ENCODE data around the gene PLA2G4B. TPM values are rescaled to one million over a fixed set of nuclear protein-coding genes. Genes with fewer than 3 reads are reported as not detected.

The PLA2G4B gene
- total RNA-seq, 1 experiment from 2014 or later, result 4.7 TPM

DNA sequence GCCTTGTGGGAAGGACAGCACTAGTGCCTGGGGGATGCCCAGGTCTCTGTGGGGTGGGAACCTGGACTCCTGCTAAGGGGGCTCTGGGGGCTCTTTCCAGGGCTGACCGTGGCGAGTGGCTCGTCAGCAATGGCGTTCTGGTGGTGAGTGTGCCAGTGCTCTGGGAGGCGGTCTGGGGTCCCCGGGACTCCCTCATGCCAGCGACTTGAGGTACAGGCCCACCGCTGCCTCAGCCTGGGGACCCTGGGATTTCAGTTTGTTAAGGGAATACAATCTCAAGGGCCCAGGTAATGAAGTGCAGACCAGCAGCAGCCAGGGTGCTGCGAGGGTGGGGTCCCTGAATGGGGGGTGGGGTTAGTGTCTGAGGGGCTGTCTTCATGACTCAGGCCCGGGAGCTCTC is 2.5 kb downstream of the PLA2G4B start:
- intact Hi-C loops (cut with micrococcal nuclease; ENCODE audit: unreplicated experiment), result no loop called here
- no peak for DNase-seq (ENCODE audit: low read depth, low spot score)
- Histone ChIP-seq H3K4me3 (ENCODE audit: low read depth in 2 of 2, low read length in 2 of 2) (no peak overlapping the region), H3K36me3 (ENCODE audit: control insufficient read depth, insufficient read depth, low read length) (no peaks in the 10 kb centered on the region), H3K9me3 (ENCODE audit: control insufficient read depth, insufficient read depth, low read depth, low read length) (no peaks in the 10 kb centered on the region), H3K27ac (ENCODE audit: low read length) (no peak overlapping the region), H3K4me1 (ENCODE audit: control insufficient read depth, insufficient read depth, low read length) (no peaks in the 10 kb centered on the region), H3K27me3 (ENCODE audit: control insufficient read depth, insufficient read depth, low read length) (no peaks in the 10 kb centered on the region)
- ChIA-PET CTCF (no interaction called here), POLR2A (no interaction called here)
- TF ChIP-seq, protein P1, sequence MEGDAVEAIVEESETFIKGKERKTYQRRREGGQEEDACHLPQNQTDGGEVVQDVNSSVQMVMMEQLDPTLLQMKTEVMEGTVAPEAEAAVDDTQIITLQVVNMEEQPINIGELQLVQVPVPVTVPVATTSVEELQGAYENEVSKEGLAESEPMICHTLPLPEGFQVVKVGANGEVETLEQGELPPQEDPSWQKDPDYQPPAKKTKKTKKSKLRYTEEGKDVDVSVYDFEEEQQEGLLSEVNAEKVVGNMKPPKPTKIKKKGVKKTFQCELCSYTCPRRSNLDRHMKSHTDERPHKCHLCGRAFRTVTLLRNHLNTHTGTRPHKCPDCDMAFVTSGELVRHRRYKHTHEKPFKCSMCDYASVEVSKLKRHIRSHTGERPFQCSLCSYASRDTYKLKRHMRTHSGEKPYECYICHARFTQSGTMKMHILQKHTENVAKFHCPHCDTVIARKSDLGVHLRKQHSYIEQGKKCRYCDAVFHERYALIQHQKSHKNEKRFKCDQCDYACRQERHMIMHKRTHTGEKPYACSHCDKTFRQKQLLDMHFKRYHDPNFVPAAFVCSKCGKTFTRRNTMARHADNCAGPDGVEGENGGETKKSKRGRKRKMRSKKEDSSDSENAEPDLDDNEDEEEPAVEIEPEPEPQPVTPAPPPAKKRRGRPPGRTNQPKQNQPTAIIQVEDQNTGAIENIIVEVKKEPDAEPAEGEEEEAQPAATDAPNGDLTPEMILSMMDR (IDR thresholded peaks at IDR 0.05), result no peak
- TF ChIP-seq, protein P2, sequence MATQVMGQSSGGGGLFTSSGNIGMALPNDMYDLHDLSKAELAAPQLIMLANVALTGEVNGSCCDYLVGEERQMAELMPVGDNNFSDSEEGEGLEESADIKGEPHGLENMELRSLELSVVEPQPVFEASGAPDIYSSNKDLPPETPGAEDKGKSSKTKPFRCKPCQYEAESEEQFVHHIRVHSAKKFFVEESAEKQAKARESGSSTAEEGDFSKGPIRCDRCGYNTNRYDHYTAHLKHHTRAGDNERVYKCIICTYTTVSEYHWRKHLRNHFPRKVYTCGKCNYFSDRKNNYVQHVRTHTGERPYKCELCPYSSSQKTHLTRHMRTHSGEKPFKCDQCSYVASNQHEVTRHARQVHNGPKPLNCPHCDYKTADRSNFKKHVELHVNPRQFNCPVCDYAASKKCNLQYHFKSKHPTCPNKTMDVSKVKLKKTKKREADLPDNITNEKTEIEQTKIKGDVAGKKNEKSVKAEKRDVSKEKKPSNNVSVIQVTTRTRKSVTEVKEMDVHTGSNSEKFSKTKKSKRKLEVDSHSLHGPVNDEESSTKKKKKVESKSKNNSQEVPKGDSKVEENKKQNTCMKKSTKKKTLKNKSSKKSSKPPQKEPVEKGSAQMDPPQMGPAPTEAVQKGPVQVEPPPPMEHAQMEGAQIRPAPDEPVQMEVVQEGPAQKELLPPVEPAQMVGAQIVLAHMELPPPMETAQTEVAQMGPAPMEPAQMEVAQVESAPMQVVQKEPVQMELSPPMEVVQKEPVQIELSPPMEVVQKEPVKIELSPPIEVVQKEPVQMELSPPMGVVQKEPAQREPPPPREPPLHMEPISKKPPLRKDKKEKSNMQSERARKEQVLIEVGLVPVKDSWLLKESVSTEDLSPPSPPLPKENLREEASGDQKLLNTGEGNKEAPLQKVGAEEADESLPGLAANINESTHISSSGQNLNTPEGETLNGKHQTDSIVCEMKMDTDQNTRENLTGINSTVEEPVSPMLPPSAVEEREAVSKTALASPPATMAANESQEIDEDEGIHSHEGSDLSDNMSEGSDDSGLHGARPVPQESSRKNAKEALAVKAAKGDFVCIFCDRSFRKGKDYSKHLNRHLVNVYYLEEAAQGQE (IDR thresholded peaks at IDR 0.05; ENCODE audit: insufficient read depth in 1 of 2, low read depth in 2 of 2, low read length in 1 of 2), result no peak
- TF ChIP-seq SIN3A (IDR thresholded peaks at IDR 0.05; ENCODE audit: borderline replicate concordance, insufficient read depth, low read depth, low read length) (no peak), TCF7L2 (IDR thresholded peaks at IDR 0.05; ENCODE audit: low read depth, low read length) (no peak), POLR2AphosphoS5 (IDR thresholded peaks at IDR 0.05; ENCODE audit: low read depth, low read length) (no peak)
- no TSS peak for BruUV-seq (replicated peaks)
- ATAC-seq, result no peak
- in situ Hi-C loops (cut with HindIII; ENCODE audit: low pct_unique_long_range_greater_than_20kb, low sequenced_read_pairs), result no loop called here

DNA sequence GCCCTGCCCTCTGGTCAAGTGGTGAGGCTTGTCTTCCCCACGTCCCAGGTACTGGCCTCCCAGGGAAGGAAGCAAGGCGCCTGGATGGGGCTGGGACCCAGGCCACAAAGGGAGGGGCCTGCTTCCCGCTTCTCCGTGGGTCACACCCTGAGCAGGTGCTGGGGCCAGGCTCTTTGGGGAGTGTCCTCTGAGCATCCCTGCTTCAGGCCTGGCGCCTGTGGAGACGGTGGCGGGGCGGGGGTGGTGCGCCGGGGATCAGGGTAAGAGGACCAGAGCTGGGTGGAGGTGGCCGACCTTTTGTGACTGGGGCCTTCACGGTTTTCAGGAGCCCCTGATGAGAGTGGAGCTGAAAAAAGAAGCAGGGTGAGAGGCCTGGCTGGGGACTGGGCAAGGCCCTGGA is 3.6 kb downstream of the PLA2G4B start:
- in situ Hi-C loops (cut with HindIII; ENCODE audit: low pct_unique_long_range_greater_than_20kb, low sequenced_read_pairs) (no loop called here), intact Hi-C loops (cut with micrococcal nuclease; ENCODE audit: unreplicated experiment) (no loop called here)
- BruUV-seq (replicated peaks), result no TSS peak
- Histone ChIP-seq H3K4me3 (ENCODE audit: low read depth in 2 of 2, low read length in 2 of 2) (no peak overlapping the region), H3K27me3 (ENCODE audit: control insufficient read depth, insufficient read depth, low read length) (no peaks in the 10 kb centered on the region), H3K9me3 (ENCODE audit: control insufficient read depth, insufficient read depth, low read depth, low read length) (no peaks in the 10 kb centered on the region), H3K4me1 (ENCODE audit: control insufficient read depth, insufficient read depth, low read length) (no peaks in the 10 kb centered on the region), H3K36me3 (ENCODE audit: control insufficient read depth, insufficient read depth, low read length) (no peaks in the 10 kb centered on the region), H3K27ac (ENCODE audit: low read length) (no peak overlapping the region)
- DNase-seq (ENCODE audit: low read depth, low spot score) (no peak), ATAC-seq (no peak)
- ChIA-PET CTCF (no interaction called here), POLR2A (no interaction called here)
- TF ChIP-seq, protein P1 (IDR thresholded peaks at IDR 0.05), result no peak
- TF ChIP-seq, protein P2 (IDR thresholded peaks at IDR 0.05; ENCODE audit: insufficient read depth in 1 of 2, low read depth in 2 of 2, low read length in 1 of 2), result no peak
- TF ChIP-seq POLR2AphosphoS5 (IDR thresholded peaks at IDR 0.05; ENCODE audit: low read depth, low read length) (no peak), SIN3A (IDR thresholded peaks at IDR 0.05; ENCODE audit: borderline replicate concordance, insufficient read depth, low read depth, low read length) (no peak), TCF7L2 (IDR thresholded peaks at IDR 0.05; ENCODE audit: low read depth, low read length) (no peak)
